PC-9 (cell line): Measurements from ENCODE around the gene C19orf25. TPM values are rescaled to one million over a fixed set of nuclear protein-coding genes. Genes with fewer than 3 reads are reported as not detected.

Experiments used
- BruUV-seq: library from RNA; stranded (reverse); fragments of 400-500 nt; replicated peaks from 2 replicates; lab custom pipeline; 2021; lab: Mats Ljungman, UMichigan
- CTCF ChIA-PET: fragments of 300-600 bp; sonication (Branson Sonifier 250); formaldehyde crosslinking; loops from one replicate; lab custom pipeline; 2022; ENCODE audit warnings: antibody characterized with exemption; lab: Charles Lee
- POLR2A ChIA-PET: fragments of 300-600 bp; sonication (Branson Sonifier 250); formaldehyde crosslinking; loops from one replicate; lab custom pipeline; 2022; ENCODE audit warnings: antibody characterized with exemption; ENCODE audit not compliant: unreplicated experiment; lab: Charles Lee
- DNase-seq, 2 experiments: peaks; one replicate each; pipeline versions ENCODE4 v3.0.0 to v3.0.0-alpha.2; 2015 to 2022; ENCODE audit warnings: mixed read lengths in 1 of 2
- H2AFZ ChIP-seq: fragments of 200-600 bp; sonication (generic); 2 replicates; pipeline ENCODE4 v1.8.1; 2017; ENCODE audit warnings: antibody characterized with exemption
- H3F3A ChIP-seq: fragments of 200-600 bp; sonication (generic); 2 replicates; pipeline ENCODE4 v1.8.1; 2017; ENCODE audit warnings: antibody characterized with exemption, mild to moderate bottlenecking, low read depth; ENCODE audit not compliant: insufficient read depth
- H3K27ac ChIP-seq: fragments of 200-600 bp; sonication (generic); 2 replicates; pipeline ENCODE4 v1.6.1; 2016; ENCODE audit warnings: mixed run types
- H3K27me3 ChIP-seq: fragments of 200-600 bp; sonication (generic); 2 replicates; pipeline ENCODE4 v1.6.1; 2016; ENCODE audit warnings: low read depth, mixed run types; ENCODE audit not compliant: insufficient read depth
- H3K36me3 ChIP-seq: fragments of 200-600 bp; sonication (generic); 2 replicates; pipeline ENCODE4 v1.6.1; 2016; ENCODE audit warnings: low read depth, mixed run types
- H3K4me1 ChIP-seq: fragments of 200-600 bp; sonication (generic); replicated peaks from 2 replicates; pipeline ENCODE4 v1.6.1; 2016; ENCODE audit warnings: mixed run types; ENCODE audit not compliant: insufficient read depth
- H3K4me2 ChIP-seq: fragments of 200-600 bp; sonication (generic); 2 replicates; pipeline ENCODE4 v1.6.1; 2017; ENCODE audit warnings: mixed run types
- H3K4me3 ChIP-seq: fragments of 200-600 bp; sonication (generic); 2 replicates; pipeline ENCODE4 v1.6.1; 2016; ENCODE audit warnings: mixed run types
- H3K79me2 ChIP-seq: fragments of 200-600 bp; sonication (generic); 2 replicates; pipeline ENCODE4 v1.6.1; 2017; ENCODE audit warnings: low read depth, mixed run types
- H3K9me2 ChIP-seq: fragments of 200-600 bp; sonication (generic); 2 replicates; pipeline ENCODE4 v1.8.1; 2017; ENCODE audit warnings: mild to moderate bottlenecking; ENCODE audit not compliant: insufficient read depth
- H3K9me3 ChIP-seq: fragments of 200-600 bp; sonication (generic); 2 replicates; pipeline ENCODE4 v1.8.1; 2016; ENCODE audit warnings: low read depth; ENCODE audit not compliant: insufficient read depth
- H4K20me1 ChIP-seq: fragments of 200-600 bp; sonication (generic); 2 replicates; pipeline ENCODE4 v1.8.1; 2017; ENCODE audit not compliant: insufficient read depth
- EZH2 ChIP-seq: fragments of 200-600 bp; sonication (generic); IDR thresholded peaks from 2 replicates; pipeline ENCODE4 v1.8.0; 2017; ENCODE audit warnings: antibody characterized with exemption, low read depth
- intact Hi-C: fragments of 100-400 bp; cut with micrococcal nuclease; formaldehyde crosslinking; loops from one replicate; pipeline ENCODE4 v1.10.0; 2022; ENCODE audit not compliant: unreplicated experiment
- total RNA-seq: library from RNA; stranded (reverse); gene quantifications from 2 replicates; pipeline ENCODE4 v1.2.3, GENCODE V29; 2021
- TF ChIP-seq, protein P1 (sequence below): fragments of 200-600 bp; sonication (generic); conservative IDR thresholded peaks from 2 replicates; pipeline ENCODE4 v1.6.1; 2017; ENCODE audit warnings: mixed run types, antibody characterized with exemption, mild to moderate bottlenecking, moderate library complexity

C19orf25 gene
- total RNA-seq, 1 experiment from 2014 or later, result 28.0 TPM

DNA sequence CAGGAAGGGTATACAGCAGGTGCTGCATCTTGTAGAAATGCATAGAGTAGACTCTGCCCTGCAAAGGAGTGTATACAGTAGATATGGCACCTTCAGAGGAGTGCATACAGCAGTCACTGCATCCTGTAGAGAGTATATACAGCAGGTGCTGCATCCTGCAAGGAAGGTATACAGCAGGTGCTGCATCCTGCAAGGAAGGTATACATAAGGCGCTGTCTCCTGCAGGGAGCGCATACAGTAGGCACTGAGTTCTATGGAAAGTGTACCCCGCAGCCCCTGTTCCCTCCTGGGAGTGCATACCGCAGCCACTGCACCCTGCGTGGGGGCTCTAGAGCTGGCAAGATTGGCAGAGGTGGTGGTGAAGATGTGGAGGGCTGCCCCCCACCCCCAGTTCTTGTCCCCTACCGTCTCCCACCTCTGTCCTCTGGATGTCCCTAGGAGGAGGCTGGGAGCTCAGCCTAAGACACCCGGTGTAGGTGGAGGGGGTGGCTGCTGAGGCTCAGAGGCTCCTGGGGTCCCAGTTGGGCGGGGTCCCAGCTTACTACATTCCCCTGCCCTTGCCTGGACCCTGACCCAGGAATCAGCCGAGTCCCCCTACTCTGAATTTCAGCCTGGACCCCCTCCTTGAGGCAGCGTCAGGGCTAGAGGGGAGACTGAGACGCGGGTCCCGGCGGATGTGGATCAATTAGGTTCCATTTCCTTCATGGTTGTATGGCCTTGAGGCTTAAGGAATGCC lies 36.1 kb upstream of the C19orf25 start:
- H3K4me3 ChIP-seq, result no peak overlapping the region
- no peak overlapping the region for H3K4me2 ChIP-seq
- BruUV-seq, result no TSS peak
- H3K27ac ChIP-seq, result no peak overlapping the region
- H4K20me1 ChIP-seq, result no peaks in the 10 kb centered on the region
- no peaks in the 10 kb centered on the region for H3F3A ChIP-seq
- no peaks in the 10 kb centered on the region; the same call in 1 of the 2 replicates for H3K4me1 ChIP-seq
- intact Hi-C loops, result no loop called here
- no peaks in the 10 kb centered on the region for H3K27me3 ChIP-seq
- no peaks in the 10 kb centered on the region for H3K79me2 ChIP-seq
- H3K36me3 ChIP-seq, result no peaks in the 10 kb centered on the region
- no peak overlapping the region for H2AFZ ChIP-seq
- no peak for TF ChIP-seq EZH2
- TF ChIP-seq, protein P1, sequence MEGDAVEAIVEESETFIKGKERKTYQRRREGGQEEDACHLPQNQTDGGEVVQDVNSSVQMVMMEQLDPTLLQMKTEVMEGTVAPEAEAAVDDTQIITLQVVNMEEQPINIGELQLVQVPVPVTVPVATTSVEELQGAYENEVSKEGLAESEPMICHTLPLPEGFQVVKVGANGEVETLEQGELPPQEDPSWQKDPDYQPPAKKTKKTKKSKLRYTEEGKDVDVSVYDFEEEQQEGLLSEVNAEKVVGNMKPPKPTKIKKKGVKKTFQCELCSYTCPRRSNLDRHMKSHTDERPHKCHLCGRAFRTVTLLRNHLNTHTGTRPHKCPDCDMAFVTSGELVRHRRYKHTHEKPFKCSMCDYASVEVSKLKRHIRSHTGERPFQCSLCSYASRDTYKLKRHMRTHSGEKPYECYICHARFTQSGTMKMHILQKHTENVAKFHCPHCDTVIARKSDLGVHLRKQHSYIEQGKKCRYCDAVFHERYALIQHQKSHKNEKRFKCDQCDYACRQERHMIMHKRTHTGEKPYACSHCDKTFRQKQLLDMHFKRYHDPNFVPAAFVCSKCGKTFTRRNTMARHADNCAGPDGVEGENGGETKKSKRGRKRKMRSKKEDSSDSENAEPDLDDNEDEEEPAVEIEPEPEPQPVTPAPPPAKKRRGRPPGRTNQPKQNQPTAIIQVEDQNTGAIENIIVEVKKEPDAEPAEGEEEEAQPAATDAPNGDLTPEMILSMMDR, result no peak
- ChIA-PET CTCF (interaction anchor here (0.6 to 0.9 kb wide), 2 partner anchors 271 to 850 kb away, joined by 3 to 6 read pairs; no protein-coding TSS in a partner anchor), POLR2A (no interaction called here)
- DNase-seq, result no peak
- no peaks in the 10 kb centered on the region for H3K9me2 ChIP-seq
- H3K9me3 ChIP-seq, result no peaks in the 10 kb centered on the region

DNA sequence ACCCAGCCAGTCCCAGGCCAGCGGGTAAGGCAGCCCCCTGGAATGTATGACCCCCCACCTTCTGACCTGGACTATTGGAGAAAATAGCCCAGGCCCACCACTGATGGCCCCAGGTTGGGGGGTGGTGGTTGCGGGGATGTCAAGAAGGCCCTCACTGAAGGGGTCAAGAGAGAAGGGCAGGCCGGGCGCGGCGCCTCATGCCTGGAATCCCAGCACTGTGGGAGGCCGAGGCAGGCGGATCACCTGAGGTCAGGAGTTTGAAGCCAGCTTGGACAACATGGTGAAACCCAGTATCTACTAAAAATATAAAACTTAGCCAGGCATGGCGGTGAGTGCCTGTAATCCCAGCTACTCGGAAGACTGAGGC lies 35.3 kb upstream of the C19orf25 start:
- Histone ChIP-seq H3F3A (no peaks in the 10 kb centered on the region), H3K79me2 (no peaks in the 10 kb centered on the region), H3K27me3 (no peaks in the 10 kb centered on the region), H3K36me3 (no peaks in the 10 kb centered on the region), H4K20me1 (no peaks in the 10 kb centered on the region), H3K4me3 (no peak overlapping the region), H3K9me3 (no peaks in the 10 kb centered on the region), H3K4me2 (no peak overlapping the region), H3K9me2 (no peaks in the 10 kb centered on the region), H3K27ac (no peak overlapping the region), H3K4me1 (no peaks in the 10 kb centered on the region; the same call in 1 of the 2 replicates), H2AFZ (no peak overlapping the region)
- intact Hi-C loops, result no loop called here
- BruUV-seq, result no TSS peak
- CTCF ChIA-PET, result interaction anchor here (0.6 to 0.7 kb wide), 2 partner anchors 14 to 157 kb away, joined by 5 to 16 read pairs; no protein-coding TSS in a partner anchor
- POLR2A ChIA-PET, result no interaction called here
- TF ChIP-seq, protein P1, result no peak
- TF ChIP-seq EZH2, result no peak
- no peak for DNase-seq

DNA sequence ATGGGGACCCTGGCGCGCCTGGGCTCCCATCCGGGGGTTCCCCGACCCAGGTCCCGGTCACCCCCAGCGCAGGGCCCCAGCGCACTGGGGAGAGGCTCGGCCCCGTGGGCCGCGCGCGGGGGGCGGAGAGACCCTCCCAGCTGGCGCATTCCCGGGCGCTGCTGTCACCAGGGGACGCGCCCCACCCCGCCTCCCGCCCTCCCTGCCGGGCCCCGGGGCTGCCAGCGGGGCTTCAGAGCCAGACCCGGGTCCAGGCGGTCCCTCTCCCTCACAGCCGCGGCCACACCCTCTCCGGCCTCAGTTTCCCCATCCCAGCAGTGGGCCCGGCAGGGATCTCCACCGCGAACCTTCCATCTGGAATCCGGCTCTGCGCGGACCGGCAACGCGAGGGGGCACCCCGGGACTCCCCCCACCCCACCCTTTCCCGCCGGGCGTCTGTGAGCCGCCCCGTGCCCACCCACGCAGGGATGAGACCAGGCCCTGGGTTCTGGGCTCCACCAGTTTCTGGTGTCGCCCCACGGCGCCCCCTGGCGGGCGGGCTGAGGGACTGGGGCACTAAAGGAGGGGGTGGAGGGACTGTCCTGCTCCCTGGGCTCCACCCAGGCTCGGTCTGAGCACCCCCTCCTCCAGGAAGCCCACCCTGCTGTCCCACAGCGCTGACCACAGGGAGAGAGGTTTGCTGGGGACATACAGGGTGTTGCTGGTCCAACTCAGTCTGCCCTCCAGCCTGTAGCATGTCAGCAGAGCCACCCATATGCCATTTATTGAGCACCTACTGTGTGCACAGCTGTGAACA lies 34.7 kb upstream of the C19orf25 start:
- Histone ChIP-seq H3K9me2 (no peaks in the 10 kb centered on the region), H2AFZ (no peak overlapping the region), H3K27ac (no peak overlapping the region), H3K4me2 (peak overlapping the region; percentile 68), H3K4me1 (no peaks in the 10 kb centered on the region; the same call in 1 of the 2 replicates), H3F3A (peaks cover 4% of the 10 kb centered on the region), H3K36me3 (no peaks in the 10 kb centered on the region), H3K79me2 (no peaks in the 10 kb centered on the region), H3K9me3 (no peaks in the 10 kb centered on the region), H3K27me3 (no peaks in the 10 kb centered on the region), H4K20me1 (no peaks in the 10 kb centered on the region), H3K4me3 (peak overlapping the region; percentile 69)
- POLR2A ChIA-PET, result interaction anchor here (0.5 kb wide), 1 partner anchor 1825 kb away, joined by 3 read pairs; no protein-coding TSS in a partner anchor
- TF ChIP-seq EZH2, result no peak
- TF ChIP-seq, protein P1, result peak; percentile 75
- intact Hi-C loops, result no loop called here
- TSS peak; percentile 65 for BruUV-seq
- DNase-seq, result peak in 1 of 2 experiments; percentile 62
- CTCF ChIA-PET, result interaction anchor here (0.6 to 0.7 kb wide), 2 partner anchors 14 to 157 kb away, joined by 5 to 16 read pairs; no protein-coding TSS in a partner anchor
